NCI-H128 (cell line): ENCODE data around the gene THSD7A.
A peak's percentile ranks its signal among the peaks of the same experiment; 100 is the strongest.

Experiments used
- DNase-seq: peaks from one replicate; lab custom pipeline; 2025; ENCODE audit not compliant: unreplicated experiment; lab: John Stamatoyannopoulos, UW

Gene THSD7A

GRCh38 chr7:11709196-11709595 is 122.8 kb downstream of the THSD7A start:
- DNase-seq, result no peak

- no peak for DNase-seq
Observed at GRCh38 chr7:11707606-11708193, 124.3 kb downstream of the THSD7A start.

DNA sequence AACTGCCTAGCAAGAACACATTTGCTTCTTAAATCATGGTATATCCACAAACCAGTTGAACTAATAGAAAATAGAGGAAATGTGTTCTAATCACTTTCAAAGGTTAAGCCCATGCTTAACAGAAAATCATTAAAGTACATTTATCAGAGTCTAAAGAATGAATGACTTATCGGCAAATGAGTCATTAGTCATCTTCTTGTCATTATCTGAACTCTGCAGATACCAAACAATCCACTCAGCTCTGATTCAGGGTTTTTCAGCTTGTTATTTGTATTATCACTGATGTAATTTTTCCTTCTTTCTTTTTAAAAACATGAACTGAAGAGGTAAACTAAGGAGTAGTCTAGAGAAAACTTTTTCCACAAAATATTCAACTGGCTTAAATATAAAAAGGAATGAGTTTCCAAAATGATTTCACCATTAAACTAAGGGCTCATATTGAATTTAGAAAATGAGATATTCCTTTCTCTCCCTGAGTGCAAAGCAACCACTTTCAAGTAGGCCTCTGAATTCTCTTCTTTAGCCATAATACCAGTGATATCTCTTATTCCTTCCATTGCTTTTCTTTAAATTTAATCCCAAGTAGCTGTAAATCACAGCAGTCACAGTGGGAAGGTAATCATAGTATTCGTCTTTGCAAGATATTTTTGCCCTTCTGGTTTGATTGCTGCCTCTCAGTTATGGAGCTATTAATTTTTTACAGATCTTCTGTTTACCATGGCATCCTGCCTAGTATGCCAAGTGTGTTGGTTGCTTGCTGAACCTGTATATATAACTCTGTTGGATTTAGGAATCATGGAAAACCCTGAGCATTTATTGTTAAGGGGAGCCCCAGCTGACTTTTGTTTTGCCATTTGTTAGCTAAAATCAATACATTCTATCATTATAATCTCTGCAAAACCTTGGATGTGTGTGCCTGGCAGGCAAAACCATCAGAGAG is 125.1 kb downstream of the THSD7A start:
- DNase-seq, result no peak

DNA sequence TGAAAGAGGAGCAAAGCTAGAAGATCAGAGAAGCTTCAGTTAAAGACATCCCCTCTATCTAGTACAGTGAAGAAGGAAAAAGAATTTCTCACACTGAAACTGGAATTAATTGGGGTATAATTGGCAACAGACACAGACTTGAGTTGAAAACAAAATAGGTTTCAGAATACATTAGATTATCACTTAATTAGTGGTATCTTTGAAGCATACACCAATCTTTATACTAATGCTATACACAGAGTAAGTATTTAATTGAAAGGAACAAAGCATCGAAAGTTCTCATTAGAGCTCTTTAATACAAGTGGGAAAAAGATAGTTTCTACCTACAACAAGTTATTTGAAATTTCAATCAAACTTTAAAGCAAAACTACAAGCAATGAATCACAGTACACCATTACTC is 128.2 kb downstream of the THSD7A start:
- DNase-seq, result no peak

DNA sequence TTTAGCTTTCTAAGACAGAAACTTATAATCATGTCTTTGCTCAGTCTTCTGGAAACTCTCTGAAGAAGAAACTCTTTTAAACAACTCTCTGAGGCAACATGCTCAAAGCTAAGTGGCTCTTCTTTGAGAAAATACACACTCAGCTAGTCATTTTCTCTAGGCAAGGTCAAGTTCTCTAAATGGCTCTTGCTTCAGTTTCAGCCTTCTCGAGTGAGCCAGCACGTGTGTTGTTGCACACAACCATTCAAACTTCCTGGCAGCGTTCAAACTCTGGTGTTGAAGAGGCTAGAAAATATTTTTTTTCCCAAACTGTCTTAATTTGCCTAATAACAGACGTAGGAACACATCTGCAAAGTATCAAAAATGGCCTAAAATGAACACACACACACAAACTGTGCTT is 129.1 kb downstream of the THSD7A start:
- DNase-seq, result no peak

DNA sequence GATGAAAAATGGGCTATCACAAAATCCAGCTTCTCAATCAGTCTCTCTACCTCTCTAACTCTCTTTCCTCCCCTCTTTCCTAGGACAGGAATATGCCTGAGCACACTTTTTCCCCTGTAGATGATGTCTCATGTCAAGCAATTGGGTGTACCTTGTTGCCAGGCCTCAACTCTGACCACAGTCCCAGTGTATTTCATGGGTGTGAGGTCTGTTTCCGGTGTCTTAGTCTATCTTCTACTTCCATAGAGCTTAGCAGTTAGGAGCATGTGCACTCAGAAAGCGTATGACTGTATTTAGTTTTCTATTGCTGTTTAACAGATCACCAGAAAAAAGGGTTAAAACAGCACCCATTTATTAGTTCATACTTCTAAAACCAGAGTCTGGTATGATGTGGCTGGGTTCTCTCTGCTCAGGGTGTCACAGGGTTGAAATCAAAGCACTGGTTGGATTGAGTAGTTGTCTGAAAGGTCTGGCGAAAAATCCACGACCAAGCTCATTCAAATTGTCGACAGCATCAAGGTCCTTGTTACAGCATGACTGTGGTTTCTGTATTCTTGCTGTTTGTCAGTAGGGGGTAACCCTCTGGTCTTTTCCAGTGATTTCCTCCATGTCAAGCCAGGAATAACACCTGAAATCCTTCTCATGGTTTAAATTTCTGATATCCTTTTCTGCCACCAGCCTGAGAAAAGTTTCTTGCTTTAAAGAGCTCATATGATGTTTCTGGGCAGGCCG is 130.0 kb downstream of the THSD7A start:
- DNase-seq, result no peak

- no peak for DNase-seq
Observed at GRCh38 chr7:11699666-11700065, 132.3 kb downstream of the THSD7A start.

GRCh38 chr7:11698384-11698871 is 133.6 kb downstream of the THSD7A start:
- DNase-seq, result no peak

DNA sequence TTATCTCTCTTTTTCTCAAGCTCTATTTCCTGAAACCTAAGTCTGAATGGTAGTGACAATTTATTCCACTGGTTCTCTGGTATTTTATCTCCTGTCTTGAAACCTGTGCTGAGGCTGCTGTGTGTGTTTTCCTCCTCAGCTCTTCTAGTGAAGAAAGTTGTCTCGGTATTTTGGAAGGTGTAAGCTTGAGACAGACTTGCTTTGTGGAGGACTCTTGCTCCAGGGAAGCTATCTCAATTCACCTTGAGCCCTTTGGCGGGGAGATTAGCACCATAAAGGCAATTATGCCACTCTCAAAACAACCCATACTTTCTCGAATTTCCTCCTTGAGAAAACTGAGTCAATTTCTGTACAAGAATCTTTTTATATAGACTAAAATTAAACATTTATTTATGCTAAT is 141.6 kb downstream of the THSD7A start:
- no peak for DNase-seq

DNA sequence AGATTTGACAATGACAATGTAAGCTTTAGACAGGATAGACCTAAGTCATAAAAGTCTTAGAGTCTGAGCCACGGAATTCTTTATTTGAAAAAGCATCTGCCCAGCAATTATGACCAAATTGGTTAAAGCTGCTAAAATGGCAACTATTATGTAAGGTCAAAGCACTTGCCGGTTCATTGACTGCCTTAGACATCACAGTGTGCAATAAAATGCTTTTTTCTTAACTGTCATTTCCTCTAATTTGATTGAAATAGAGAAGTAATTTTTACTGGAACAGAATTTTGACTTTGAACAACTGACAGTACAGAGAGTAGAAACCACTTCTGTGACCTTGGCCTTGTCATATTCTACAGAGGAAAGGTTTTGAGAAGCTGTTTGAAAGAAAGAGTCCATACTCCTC is 142.9 kb downstream of the THSD7A start:
- no peak for DNase-seq

DNA sequence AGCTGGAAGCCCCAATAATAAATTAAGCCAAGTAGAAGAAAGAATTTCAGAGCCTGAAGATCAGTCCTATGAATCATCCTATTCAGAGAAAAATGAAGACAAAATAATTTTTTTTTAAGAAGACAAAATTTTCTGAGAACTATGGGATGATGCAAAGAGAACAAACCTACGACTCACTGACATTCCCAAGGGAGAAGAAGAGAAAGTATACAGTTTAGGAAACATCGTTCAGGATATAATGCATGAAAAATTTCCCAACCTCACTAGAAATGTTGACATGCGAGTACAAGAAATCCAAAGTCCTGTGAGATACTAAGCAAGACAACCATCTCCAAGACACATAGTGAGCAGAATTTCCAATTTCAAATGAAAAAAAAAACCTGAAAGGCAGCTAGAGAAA is 150.5 kb downstream of the THSD7A start:
- DNase-seq, result no peak

DNA sequence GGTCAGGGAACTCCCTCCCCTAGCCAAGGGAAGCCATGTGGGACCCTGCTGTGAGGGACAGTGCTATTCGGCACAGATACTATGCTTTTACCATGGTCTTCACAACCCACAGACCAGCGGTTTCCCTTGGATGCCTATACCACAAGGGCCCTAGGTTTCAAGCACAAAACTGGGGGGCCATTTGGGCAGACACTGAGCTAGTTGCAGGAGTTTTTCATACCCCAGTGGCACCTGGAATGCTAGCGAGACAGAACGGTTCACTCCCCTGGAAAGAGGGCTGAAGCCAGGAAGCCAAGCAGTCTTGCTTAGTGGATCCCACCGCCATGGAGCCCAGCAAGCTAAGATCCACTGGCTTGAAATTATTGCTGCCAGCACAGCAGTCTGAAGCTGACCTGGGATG is 156.8 kb downstream of the THSD7A start:
- no peak for DNase-seq

DNA sequence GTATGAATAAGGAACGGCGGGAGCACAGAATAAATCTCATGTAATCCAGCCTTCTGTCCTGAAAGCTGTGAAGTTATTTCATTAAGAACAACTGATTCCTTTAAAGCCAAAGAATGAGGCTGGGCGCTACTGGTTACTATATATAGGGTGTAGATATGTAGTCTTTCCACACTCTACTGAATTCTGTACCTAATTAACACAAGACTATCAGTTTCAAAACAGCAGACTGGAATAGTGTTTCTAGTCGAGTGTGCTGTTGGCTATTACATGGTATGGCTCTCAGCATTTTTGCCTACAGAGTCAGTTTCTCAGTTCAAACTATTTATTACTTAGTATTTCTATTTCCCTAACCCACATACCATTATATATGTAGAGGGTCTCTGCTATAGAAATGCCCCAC is 163.3 kb downstream of the THSD7A start:
- DNase-seq, result no peak

DNA sequence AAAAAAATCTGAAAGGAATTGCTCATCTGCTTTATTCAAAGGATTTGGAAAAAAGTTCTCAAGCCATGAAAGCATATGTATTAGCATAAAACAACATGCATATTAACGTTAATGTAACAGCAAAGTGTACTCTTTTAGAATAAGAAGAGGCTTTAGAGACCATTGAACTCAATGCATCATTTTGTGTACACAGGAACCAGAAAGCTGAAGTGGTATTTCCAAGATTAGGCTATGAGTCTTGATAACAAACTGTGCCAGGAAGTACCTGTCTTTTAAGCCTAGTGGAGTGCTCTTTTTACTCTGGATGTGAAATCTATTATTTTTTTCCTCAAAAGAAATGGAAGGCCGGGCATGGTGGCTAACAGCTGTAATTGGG is 164.2 kb downstream of the THSD7A start:
- DNase-seq, result no peak

DNA sequence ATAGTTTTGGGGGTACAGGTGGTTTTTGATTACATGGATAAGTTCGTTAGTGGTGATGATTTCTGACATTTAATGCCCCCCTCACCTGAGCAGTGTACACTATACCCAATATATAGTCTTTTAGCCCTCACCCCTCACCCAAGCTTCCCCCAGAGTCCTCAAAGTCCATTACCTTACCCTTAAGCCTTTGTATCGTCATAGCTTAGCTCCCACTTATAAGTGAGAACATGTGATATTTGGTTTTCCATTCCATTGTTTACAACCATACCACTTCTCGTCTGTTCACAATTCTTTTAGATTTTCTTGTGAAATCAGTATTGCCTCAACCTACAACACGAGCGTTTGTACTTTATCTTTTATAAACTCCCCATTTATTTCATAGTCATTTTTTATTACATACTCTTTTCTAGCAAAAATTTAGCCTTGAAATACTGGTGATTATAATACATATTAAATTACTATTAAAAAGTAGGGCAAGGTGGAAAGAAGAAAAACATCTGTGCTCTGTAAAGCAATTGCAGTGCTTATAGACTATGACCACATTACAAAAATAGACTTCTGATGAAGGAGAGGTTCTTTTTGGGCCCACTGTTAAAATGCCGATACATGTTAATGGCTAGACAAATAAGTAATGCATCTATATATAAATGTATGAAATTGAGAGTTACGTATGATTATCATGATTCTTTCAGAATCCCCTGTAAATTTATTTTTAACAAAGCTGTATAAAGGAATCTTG is 164.8 kb downstream of the THSD7A start:
- no peak for DNase-seq

GRCh38 chr7:11665357-11665756 is 166.6 kb downstream of the THSD7A start:
- peak; percentile 6 for DNase-seq

GRCh38 chr7:11655642-11656041 is 176.4 kb downstream of the THSD7A start:
- no peak for DNase-seq

DNA sequence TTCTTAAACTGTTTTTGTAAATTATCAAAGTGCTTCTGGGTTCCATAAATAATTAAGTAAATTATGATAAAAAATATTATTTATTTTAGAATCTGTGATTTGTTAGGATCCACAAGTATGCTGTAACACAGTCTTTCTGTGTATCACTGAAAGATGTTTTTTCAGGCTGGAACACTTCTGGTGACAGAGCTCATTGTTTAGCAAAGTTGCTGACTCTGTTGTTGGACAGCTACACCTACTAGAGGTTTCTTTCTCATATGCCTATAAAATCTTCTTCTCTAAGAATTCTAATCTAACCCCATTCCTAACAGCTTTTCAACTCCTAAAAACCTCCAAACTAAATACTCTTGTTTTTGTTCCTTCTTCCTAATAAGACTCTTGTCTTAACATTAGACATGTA is 176.8 kb downstream of the THSD7A start:
- no peak for DNase-seq

GRCh38 chr7:11650500-11650899 is 181.5 kb downstream of the THSD7A start:
- DNase-seq, result no peak

DNA sequence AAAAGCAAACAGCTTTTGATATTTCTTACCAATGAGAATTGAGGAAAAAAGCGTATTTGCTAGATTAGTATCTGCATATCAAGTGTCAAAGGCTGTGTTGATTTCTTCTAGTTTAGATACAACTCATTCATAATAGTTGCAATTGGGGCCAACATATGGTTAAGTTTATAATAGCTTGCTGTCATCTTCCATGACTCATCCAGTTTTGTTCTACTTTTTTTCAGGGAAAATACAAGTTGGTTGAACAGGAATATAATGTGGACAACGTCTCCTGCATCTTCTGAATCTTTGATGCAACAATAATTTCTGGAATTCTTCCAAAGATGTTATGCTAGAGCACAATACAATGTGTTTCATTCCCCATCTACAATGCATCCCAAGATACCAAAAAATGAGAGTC is 182.0 kb downstream of the THSD7A start:
- no peak for DNase-seq

- no peak for DNase-seq
Observed at GRCh38 chr7:11648980-11649379, 183.0 kb downstream of the THSD7A start.
